GM08714 (cell line): ENCODE results near the gene CDX1.

Experiments used
- H3K4me3 ChIP-seq: fragments of 200-500 bp; sonication (Bioruptor generic); 2 replicates; pipeline ENCODE4 v1.5.1; 2014; ENCODE audit warnings: mild to moderate bottlenecking, low read length, inconsistent platforms
- ZNF274 ChIP-seq: IDR thresholded peaks from 2 replicates; pipeline ENCODE4 v1.6.1; 2012; ENCODE audit warnings: mild to moderate bottlenecking, low read depth, low read length

CDX1 gene

GRCh38 chr5:150137168-150137957 is 29.2 kb upstream of the CDX1 start:
- TF ChIP-seq ZNF274, result no peak
- H3K4me3 ChIP-seq, result no peak overlapping the region

- no peak for TF ChIP-seq ZNF274
- H3K4me3 ChIP-seq, result no peak overlapping the region
These were observed 28.6 kb upstream of the CDX1 start for GRCh38 chr5:150137997-150138396.

GRCh38 chr5:150138551-150139265 is 27.9 kb upstream of the CDX1 start:
- H3K4me3 ChIP-seq, result no peak overlapping the region
- no peak for TF ChIP-seq ZNF274

GRCh38 chr5:150139334-150139733 is 27.2 kb upstream of the CDX1 start:
- no peak overlapping the region for H3K4me3 ChIP-seq

GRCh38 chr5:150140830-150141229 is 25.7 kb upstream of the CDX1 start:
- no peak overlapping the region for H3K4me3 ChIP-seq
- TF ChIP-seq ZNF274, result no peak

More at GRCh38 chr5:150139334-150139733, 27.2 kb upstream of the CDX1 start:
- no peak for TF ChIP-seq ZNF274

GRCh38 chr5:150141544-150142184 is 24.9 kb upstream of the CDX1 start:
- no peak overlapping the region for H3K4me3 ChIP-seq

GRCh38 chr5:150142185-150142958 is 24.2 kb upstream of the CDX1 start:
- no peak overlapping the region for H3K4me3 ChIP-seq
- TF ChIP-seq ZNF274, result no peak

More at GRCh38 chr5:150141544-150142184, 24.9 kb upstream of the CDX1 start:
- TF ChIP-seq ZNF274, result no peak

GRCh38 chr5:150142959-150143349 is 23.6 kb upstream of the CDX1 start:
- H3K4me3 ChIP-seq, result no peak overlapping the region
- no peak for TF ChIP-seq ZNF274

- no peak for TF ChIP-seq ZNF274
- H3K4me3 ChIP-seq, result no peak overlapping the region
These were observed 23.0 kb upstream of the CDX1 start for GRCh38 chr5:150143350-150144245.

- no peak for TF ChIP-seq ZNF274
- H3K4me3 ChIP-seq, result no peak overlapping the region
These were observed 22.3 kb upstream of the CDX1 start for GRCh38 chr5:150144246-150144801.

GRCh38 chr5:150144879-150145278 is 21.7 kb upstream of the CDX1 start:
- TF ChIP-seq ZNF274, result no peak
- H3K4me3 ChIP-seq, result no peak overlapping the region

- TF ChIP-seq ZNF274, result no peak
- H3K4me3 ChIP-seq, result no peak overlapping the region
These were observed 20.3 kb upstream of the CDX1 start for GRCh38 chr5:150146235-150146634.
